DND-41 (cell line): ENCODE results near the gene KIFC3.

Experiments
- ATAC-seq: fragments of 200-7000 bp; cut with Tn5 transposase; 3 replicates; pipeline ENCODE4 v1.9.1; 2021; ENCODE audit warnings: low read depth; ENCODE audit not compliant: insufficient read depth
- DNase-seq: peaks from one replicate; pipeline ENCODE4 v3.0.0-alpha.2; 2020
- H2AFZ ChIP-seq: 2 replicates; pipeline ENCODE4 v1.6.0; 2012; ENCODE audit warnings: low read depth, low read length
- H3K27ac ChIP-seq: 2 replicates; pipeline ENCODE4 v1.5.1; 2012; ENCODE audit warnings: low read length, inconsistent platforms
- H3K27me3 ChIP-seq: fragments of 200-600 bp; sonication (generic); 2 replicates; pipeline ENCODE4 v1.6.0; 2012; ENCODE audit warnings: low read length, mild to moderate bottlenecking, inconsistent platforms; ENCODE audit not compliant: insufficient read depth, poor library complexity
- H3K36me3 ChIP-seq: 2 replicates; pipeline ENCODE4 v1.5.1; 2012; ENCODE audit warnings: low read length, inconsistent platforms; ENCODE audit not compliant: insufficient read depth
- H3K4me1 ChIP-seq: 2 replicates; pipeline ENCODE4 v1.5.1; 2012; ENCODE audit warnings: mild to moderate bottlenecking, low read length; ENCODE audit not compliant: insufficient read depth
- H3K4me2 ChIP-seq: 2 replicates; pipeline ENCODE4 v1.6.0; 2012; ENCODE audit warnings: mild to moderate bottlenecking, moderate library complexity, low read length, inconsistent platforms; ENCODE audit not compliant: insufficient read depth
- H3K4me3 ChIP-seq, 2 experiments: fragments of 200-600 bp in 1 of 2; shearing (Covaris generic) in 1 of 2; 2 replicates each; pipeline ENCODE4 v1.5.1; 2012 to 2016; ENCODE audit warnings: inconsistent platforms in 2 of 2, low read length in 2 of 2, mild to moderate bottlenecking in 2 of 2, low read depth in 1 of 2, moderate library complexity in 1 of 2
- H3K79me2 ChIP-seq: 2 replicates; pipeline ENCODE4 v1.6.0; 2012; ENCODE audit warnings: low read length, inconsistent platforms; ENCODE audit not compliant: insufficient read depth
- H3K9ac ChIP-seq: 2 replicates; pipeline ENCODE4 v1.6.0; 2012; ENCODE audit warnings: low read depth, mild to moderate bottlenecking, inconsistent platforms, low read length, moderate library complexity
- H3K9me3 ChIP-seq: 2 replicates; pipeline ENCODE4 v1.5.1; 2012; ENCODE audit warnings: low read length, moderate library complexity, mild to moderate bottlenecking, inconsistent platforms; ENCODE audit not compliant: insufficient read depth, severe bottlenecking
- H4K20me1 ChIP-seq: 2 replicates; pipeline ENCODE4 v1.6.0; 2012; ENCODE audit warnings: low read length; ENCODE audit not compliant: insufficient read depth
- EZH2 ChIP-seq: IDR thresholded peaks from 3 replicates; pipeline ENCODE4 v1.6.1; 2012; ENCODE audit warnings: borderline replicate concordance, low read depth, mild to moderate bottlenecking, moderate library complexity, low read length, inconsistent platforms; ENCODE audit not compliant: severe bottlenecking
- TF ChIP-seq, protein P1 (sequence below): IDR thresholded peaks from 2 replicates; pipeline ENCODE4 v1.5.1; 2012; ENCODE audit warnings: borderline replicate concordance, low read length, moderate library complexity, mild to moderate bottlenecking; ENCODE audit not compliant: poor library complexity, severe bottlenecking; ENCODE audit errors: extremely low read depth

KIFC3 gene

DNA sequence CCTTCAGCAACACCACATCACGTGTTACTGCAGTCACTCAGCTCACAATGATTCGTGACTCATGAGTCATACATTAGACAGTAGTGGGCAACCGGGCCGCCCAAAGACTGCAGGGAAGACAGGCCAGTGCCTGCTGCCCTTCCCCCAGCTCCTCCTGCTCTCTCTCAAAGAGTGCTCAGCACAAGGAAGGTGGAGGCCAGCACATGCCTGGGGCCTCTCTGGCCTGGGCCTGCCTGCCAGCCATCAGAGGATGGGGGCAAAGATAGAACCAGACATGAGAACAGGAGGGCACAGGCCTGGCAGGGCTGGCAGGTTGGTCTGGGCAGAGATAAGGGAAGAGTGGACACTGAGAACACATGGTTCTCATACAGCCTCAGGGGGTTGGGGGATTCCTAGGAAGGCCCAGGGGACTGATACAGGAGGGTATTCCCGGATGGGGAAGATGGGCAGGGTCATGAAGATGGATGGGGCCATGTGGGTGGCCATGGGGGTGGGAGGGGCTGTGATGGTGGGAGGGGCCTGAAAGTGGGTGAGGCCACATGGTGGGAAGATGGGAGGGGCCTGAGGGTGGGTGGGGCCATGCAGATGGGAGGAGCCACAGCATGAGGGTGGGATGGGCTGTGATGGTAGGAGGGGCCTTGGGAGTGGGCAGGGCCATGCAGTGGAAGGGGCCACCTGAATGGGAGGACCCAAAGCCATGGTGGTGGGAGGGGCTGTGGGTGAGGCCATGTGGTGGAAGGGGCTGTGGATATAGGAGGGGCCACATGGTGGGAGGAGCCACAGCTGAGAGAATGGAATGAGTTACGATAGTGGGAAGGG lies 37.7 kb downstream of the KIFC3 start:
- peak; percentile 60 for DNase-seq
- H3K9ac ChIP-seq: no peak overlapping the region

DNA sequence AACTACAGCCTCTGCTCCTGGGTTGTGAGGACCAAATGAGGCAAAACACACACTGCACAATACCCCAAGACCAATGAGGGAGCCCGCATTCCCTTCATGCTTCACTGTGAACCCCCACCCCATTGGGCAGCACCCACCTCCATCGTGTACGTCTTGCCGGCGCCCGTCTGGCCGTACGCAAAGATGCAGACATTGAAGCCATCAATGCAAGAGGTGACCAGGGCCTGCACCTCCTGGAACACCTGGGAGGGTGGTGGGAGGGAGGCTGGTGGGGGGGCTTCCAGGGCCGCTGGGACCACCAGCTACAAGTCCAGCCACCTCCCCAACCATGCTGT lies 38.3 kb downstream of the KIFC3 start:
- no peak overlapping the region for H3K4me3 ChIP-seq
- H3K27ac ChIP-seq: no peak overlapping the region
- no peaks in the 10 kb centered on the region for H3K9me3 ChIP-seq
- no peaks in the 10 kb centered on the region; the same call in 1 of the 2 replicates for H4K20me1 ChIP-seq
- DNase-seq (no peak), ATAC-seq (no peak)
- H3K9ac ChIP-seq: no peak overlapping the region
- H3K79me2 ChIP-seq: no peaks in the 10 kb centered on the region
- TF ChIP-seq, protein P1, sequence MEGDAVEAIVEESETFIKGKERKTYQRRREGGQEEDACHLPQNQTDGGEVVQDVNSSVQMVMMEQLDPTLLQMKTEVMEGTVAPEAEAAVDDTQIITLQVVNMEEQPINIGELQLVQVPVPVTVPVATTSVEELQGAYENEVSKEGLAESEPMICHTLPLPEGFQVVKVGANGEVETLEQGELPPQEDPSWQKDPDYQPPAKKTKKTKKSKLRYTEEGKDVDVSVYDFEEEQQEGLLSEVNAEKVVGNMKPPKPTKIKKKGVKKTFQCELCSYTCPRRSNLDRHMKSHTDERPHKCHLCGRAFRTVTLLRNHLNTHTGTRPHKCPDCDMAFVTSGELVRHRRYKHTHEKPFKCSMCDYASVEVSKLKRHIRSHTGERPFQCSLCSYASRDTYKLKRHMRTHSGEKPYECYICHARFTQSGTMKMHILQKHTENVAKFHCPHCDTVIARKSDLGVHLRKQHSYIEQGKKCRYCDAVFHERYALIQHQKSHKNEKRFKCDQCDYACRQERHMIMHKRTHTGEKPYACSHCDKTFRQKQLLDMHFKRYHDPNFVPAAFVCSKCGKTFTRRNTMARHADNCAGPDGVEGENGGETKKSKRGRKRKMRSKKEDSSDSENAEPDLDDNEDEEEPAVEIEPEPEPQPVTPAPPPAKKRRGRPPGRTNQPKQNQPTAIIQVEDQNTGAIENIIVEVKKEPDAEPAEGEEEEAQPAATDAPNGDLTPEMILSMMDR: no peak
- TF ChIP-seq EZH2: no peak
- no peaks in the 10 kb centered on the region for H3K36me3 ChIP-seq
- H2AFZ ChIP-seq: no peak overlapping the region
- H3K4me1 ChIP-seq: no peaks in the 10 kb centered on the region
- H3K27me3 ChIP-seq: no peaks in the 10 kb centered on the region
- H3K4me2 ChIP-seq: no peak overlapping the region

More for the DNA sequence above, 37.7 kb downstream of the KIFC3 start:
- Histone ChIP-seq H2AFZ (no peak overlapping the region), H3K4me3 (no peak overlapping the region), H3K27me3 (no peaks in the 10 kb centered on the region), H4K20me1 (no peaks in the 10 kb centered on the region; the same call in 1 of the 2 replicates), H3K4me1 (no peaks in the 10 kb centered on the region), H3K36me3 (no peaks in the 10 kb centered on the region), H3K9me3 (no peaks in the 10 kb centered on the region), H3K4me2 (no peak overlapping the region), H3K79me2 (no peaks in the 10 kb centered on the region), H3K27ac (no peak overlapping the region)
- TF ChIP-seq, protein P1: no peak
- TF ChIP-seq EZH2: no peak
- peak; percentile 56 for ATAC-seq

- TF ChIP-seq, protein P1: no peak
- H3K9ac ChIP-seq: no peak overlapping the region
- no peaks in the 10 kb centered on the region for H3K4me1 ChIP-seq
- H3K9me3 ChIP-seq: no peaks in the 10 kb centered on the region
- no peak overlapping the region for H3K27ac ChIP-seq
- no peaks in the 10 kb centered on the region; the same call in 1 of the 2 replicates for H4K20me1 ChIP-seq
- no peak overlapping the region for H2AFZ ChIP-seq
- H3K79me2 ChIP-seq: no peaks in the 10 kb centered on the region
- no peaks in the 10 kb centered on the region for H3K27me3 ChIP-seq
- DNase-seq (no peak), ATAC-seq (no peak)
- H3K4me3 ChIP-seq: no peak overlapping the region
- no peaks in the 10 kb centered on the region for H3K36me3 ChIP-seq
- H3K4me2 ChIP-seq: no peak overlapping the region
Observed at GRCh38 chr16:57763285-57764005, 38.8 kb downstream of the KIFC3 start.
